CD1c-positive myeloid dendritic cell (primary cell): ENCODE data around the gene COX8C.
A peak's percentile ranks its signal among the peaks of the same experiment; 100 is the strongest.

Source experiments
- DNase-seq: peaks from one replicate; pipeline ENCODE4 v3.0.0-alpha.2; 2016; ENCODE audit errors: extremely low spot score

The COX8C gene, protein sequence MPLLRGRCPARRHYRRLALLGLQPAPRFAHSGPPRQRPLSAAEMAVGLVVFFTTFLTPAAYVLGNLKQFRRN

DNA sequence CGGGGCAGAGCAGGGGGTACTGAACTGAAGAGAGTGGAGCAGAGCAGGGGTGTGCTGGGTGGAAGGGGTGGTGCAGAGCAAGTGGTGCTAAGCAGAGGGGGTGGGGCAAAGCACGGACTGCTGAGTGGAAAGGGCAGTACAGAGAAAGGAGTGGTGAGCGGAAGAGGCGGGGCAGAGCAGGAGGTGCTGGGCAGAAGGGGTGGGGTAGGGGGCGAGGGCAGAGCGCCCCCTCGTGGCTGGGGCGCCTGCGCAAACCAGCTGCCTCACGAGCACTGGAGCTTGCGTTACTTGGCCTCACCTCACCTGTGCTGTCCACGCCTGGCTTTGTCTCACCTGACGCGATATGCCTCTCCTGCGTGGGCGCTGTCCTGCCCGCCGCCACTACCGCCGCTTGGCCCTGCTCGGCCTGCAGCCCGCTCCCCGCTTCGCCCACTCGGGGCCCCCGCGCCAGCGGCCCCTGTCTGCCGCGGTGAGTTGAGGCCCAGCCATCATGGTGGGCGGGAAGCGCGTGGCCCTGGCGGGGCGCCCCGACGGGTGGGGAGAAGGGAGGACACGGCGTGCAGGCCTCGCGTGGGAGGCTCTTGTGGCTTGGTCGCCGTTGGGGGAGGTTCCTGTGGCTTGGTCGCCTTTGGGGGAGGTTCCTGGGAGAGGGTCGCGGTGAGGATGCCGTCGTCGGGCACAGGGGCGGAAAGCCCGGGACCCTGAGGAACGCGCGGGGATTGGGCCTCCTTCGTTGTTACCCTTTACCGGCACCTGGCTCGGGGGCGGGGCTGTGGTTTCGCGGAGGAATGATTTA is at the start of gene COX8C:
COX8C (plus strand) TSS at position 257 of the 796 bp plus-strand sequence; CDS start at position 344, 87 bp downstream.
- no peak for DNase-seq

DNA sequence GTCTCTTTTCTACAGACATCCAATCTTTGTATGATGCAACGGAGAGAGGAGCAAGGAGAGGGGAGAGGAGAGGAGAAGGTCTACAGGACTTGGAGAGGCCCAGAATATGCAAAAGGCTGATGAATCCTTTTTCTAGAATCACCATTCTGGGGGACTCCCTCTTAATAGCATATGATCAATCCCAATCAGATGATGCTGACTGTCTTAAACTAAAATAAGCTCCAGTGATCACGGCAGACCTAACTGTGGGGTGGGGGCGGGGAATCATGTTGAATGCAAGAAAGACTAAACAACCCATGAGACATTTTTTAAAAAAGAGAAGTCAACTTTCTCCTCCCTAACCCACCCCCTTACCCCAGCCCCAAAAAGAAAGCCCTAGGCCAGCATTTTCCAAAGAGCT is 47.6 kb upstream of the COX8C start:
- no peak for DNase-seq

DNA sequence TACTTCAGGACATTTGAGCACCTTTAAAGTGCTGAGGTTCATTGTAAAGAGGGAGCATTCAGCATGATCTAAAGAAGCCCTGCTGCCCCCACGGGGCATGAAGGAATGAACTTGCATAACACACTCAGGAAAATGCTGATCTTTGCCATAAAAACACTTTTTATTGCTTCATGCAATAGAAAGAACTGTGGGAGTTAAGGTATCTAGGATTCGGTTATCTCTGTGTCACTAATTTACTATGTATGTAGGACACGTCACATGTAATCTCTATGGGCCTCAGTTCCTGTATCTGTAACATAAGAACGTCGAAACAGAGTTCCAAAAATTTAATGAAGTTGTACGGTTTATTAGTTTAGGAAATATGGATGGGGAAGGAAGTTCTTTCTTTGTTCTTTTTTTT is 47.1 kb upstream of the COX8C start:
- no peak for DNase-seq

DNA sequence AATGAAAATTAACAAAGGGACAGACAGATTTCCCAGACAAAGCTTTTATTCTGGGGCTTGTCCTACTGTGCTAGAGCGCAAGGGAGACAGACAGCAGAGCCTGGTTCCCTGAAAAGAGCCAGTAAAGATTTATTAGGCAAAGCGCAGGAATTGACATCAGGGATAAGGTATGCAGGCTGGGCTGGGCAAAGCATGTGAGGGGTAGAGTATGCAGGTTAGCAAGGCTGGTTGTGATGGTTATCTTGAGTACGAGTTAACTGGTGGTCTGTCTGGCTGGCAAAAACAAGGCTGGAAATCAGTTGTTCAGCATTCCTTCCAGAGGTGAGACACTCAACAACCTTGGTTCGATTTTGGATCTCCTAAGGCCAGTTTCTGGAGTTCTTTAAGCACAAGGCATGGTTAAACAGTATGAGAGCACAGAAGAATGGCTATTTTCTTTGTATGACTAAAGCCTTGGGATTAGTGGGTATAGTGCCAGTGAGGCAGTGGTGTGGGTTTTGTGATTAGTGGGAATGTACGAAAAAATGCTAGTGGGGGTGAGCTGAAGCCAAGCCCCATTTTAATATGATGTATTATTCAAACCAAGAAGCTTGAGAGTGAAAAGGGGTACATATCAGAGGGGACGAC is 45.0 kb upstream of the COX8C start:
- no peak for DNase-seq

DNA sequence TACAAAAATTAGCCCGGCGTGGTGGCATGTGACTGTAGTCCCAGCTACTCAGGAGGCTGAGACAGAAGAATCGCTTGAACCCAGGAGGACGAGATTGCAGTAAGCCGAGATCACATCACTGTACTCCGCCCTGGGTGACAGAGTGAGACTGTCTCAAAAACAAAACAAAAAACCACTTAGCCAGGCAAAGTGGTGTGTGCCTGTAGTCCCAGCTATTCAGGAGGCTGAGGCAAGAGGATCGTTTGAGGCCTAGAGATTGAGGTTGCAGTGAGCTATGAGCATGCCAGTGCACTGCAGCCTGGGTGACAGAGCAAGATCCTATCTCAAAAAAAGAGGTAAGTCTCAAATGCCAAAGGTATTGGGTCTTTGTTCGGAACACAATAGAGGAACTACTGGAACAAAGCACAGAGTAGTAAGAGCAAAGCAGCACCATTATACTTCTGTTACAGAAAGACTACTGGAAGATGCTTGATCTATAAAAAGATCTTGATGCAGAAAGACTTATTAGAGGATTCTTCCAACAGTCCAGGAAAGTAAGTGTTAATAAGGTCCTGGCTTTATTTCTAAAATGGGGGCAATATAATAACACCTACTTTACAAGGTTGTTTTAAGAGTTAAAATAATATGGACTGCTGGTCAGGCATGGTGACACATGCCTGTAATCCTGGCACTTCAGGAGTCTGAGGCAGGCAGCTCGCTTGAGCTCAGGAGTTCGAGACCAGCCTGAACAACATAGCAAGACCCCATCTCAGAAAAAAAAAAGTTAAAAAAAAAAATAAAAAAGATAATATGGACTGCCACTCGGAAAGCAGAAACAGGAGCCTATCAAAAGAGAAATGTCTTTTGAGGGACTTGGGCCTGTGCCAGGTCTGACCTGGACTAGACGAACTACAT is 44.0 kb upstream of the COX8C start:
- no peak for DNase-seq

DNA sequence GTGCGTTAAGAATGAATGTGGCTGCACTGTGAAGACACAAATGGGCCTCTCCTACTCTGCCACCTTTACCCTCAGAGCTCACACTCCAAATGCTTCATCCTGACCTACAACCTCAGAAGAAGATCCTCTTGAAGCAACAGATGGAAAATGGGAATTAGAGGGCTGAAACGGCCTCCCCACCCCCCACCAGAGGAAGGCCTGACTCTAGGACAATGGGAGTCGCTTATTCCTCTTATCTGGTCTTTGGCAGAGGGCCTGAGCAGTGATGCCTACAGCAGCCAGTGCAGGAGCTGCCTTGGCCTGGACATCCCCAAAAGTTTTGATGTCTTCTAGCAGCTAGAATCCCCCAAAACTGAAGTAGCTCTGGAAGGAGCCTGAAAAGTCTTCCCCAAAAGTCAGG is 43.3 kb upstream of the COX8C start:
- no peak for DNase-seq

DNA sequence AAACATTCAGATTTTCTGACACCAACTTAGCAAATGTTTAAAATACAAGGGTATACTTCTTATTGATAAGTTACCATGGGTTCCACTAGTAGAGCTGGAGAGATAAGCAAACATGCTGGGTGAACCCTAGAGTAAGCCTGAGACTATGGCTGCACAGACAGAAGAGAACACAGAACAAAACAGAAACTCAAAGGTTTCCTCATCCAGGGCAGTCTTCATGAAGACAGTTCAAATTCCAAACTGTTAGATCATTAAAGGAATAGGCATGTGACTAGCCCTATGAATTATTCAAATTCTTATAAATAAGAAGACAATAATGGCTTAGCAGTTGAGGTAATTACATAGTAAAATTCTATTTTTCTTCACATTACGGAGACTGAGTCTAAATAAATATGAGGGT is 42.2 kb upstream of the COX8C start:
- DNase-seq, result no peak

DNA sequence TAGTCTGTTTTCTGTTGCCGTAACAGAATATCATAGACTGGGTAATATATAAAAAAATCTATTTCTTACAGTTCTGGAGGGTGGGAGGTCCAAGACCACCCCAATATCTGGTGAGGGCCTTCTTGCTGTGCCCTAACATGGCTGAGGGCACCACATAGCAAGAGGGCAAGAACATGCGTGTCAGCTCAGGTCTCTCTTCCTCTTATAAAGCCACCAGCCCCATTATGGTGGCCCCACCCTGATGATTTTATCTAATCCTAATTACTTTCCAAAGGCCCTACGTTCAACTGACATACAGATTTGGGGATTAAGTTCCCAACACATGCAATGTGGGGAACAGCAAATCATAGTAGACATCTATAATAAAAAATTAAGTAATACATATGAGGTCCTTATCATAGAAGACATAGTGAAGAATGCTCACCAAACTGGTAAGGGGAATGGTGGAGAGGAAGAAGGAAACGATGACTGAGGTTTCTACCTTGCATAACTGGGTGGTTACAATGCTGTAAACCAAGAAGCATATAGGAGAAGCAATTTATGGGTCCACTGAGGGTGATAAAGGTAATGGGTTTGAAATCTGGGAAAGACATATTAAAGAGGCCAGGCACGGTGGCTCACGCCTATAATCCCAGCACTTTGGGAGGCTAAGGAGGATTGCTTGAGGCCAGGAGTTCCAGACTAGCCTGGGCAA is 41.1 kb upstream of the COX8C start:
- DNase-seq, result no peak

DNA sequence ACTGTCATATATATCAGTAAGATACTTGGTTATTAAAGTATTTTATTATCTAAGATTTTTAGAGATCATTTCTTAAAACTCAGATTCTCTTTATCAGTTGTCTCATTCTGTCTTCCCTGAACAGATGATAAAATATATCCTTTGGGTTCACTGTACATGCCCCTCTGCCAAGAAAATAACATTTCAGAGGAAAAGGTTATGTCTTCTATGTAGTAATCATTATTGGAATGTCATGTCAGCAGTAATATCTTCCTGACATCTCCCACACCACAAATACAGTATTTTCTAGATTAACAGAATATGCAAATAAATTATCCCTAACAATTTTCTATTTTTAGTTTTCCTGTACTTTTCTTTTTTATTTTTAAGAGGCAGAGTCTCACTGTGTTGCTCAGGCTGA is 40.2 kb upstream of the COX8C start:
- DNase-seq, result no peak

DNA sequence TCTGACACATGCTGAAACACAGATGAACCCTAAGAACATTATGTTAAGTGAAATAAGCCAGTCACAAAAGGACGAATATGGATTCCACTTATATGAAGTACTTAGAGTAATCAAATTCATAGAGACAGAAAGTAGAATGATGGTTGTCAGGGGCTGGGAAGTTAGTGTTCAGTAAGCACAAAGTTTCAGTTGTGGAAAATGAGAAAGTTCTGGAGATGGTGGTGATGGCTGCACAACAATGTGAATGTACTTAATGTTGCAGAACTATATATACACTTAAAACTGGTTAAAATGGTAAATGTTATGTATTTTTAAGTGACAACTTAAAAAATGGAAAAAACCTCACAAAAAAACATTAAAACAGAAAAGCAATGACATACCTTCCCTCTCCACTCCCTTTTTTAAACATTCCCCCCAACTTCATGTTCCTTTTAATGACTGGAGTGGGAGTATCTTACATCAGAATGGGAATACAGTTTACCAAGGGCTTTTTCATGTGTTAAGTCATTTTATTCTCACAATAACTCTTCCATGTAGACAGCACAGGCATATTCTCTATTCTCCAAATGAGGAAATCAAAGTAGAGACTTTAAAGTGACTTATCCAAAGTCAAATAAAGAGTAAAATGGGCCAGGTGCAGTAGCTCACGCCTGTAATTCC is 38.2 kb upstream of the COX8C start:
- DNase-seq, result no peak

DNA sequence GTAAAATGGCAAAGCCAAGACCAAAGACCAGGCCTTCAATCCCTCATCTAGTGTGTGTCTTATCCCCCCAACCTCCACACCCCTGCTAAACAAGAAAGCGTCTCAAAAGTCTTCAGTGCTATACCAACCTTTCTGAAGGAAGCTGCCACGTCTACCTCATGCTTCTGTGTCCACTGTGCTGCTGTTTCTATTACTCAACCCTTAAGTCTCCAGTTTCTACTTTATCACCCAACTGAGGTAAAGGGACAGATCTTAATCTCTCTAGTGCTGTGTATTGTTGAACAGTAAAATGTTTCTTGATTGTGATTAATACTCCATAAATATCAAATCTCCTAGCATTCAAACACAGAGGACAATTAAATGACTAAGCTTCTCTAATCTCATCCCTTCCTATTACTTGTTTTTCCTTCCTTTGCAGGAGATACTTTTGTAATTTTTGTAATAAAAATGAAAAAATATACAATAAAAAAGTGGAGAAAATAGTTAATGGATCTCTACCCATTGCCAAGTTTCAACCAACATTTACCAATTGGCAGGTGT is 37.5 kb upstream of the COX8C start:
- no peak for DNase-seq

DNA sequence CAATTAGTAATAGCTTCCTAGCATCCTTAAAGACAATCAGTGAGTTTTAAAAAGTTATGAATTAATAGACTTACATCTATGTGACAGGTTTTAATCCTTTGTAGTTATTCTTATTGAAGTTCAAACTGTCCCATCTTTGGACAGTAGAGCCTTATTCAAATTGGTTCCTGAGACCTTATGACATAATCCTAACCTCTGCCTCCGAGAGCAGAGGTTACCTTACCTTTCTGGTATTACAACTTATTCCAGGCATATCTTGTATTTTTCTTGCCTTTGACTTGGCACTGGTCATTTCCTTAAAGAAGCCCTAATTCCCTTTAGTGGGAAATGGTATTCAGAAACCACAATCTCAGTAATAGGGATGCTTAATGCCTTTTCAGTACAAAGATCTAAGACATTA is 35.9 kb upstream of the COX8C start:
- DNase-seq, result no peak

DNA sequence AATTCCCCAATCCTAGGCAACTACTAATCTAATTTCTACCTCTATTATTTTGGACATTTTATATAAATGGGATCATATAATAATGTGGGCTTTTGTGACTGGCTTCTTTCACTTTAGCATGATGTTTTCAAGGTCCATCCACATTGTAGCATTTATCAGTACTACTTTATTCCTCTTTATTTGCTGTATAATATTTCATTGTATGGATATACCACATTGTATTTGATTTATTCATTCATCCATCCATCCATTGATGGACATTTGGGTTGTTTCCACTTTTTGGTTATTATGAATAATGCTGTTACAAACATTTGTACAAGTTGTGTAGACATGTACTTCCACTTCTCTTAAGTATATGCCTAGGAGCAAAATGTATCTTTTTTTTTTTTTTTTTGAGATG is 31.4 kb upstream of the COX8C start:
- no peak for DNase-seq

DNA sequence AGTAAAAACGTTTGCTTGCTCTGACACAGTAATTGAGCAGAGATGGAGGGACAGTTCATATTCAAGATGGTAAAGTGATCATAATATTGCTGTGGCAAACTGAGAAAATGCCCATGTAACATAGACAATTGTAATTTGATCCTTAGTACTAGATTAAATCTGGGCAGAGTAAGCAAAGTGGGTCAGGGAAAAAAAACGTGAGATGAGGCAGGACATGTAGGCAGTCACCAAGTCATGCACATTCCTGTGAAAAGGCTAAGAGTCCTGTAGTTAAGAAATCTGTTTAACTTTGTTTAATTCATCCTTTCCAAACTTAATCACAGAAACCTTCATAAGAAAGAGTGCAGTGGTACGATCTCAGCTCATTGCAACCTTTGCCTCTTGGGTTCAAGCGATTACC is 30.3 kb upstream of the COX8C start:
- DNase-seq, result no peak

DNA sequence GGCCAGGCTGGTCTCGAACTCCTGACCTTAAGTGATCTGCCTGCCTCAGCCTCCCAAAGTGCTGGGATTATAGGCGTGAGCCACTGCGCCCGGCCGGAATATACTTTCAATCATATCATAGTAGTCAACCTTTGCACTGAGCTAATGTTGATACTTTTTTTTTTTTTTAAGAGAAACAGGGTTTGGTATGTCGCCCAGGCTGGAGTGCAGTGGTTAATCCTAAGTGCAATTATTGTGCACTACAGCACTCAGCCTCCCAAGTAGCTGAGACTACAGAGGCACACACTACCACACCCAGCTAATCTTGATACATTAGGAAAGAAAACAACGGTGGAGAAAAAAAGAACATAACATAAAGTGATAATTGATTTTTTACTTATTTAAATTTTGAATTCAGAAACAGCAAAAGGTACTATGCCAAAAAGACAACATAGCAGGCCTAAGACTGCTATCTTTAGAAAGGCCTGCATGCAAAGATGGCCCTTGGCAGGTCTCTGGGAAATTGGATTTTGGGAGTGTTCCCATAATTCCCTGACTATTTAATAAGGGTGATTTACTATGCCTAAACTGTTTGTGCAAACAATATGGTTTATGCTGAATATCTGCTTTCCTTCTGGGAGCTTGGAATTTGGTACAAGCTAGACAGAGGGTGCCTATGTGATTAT is 29.6 kb upstream of the COX8C start:
- DNase-seq, result no peak

DNA sequence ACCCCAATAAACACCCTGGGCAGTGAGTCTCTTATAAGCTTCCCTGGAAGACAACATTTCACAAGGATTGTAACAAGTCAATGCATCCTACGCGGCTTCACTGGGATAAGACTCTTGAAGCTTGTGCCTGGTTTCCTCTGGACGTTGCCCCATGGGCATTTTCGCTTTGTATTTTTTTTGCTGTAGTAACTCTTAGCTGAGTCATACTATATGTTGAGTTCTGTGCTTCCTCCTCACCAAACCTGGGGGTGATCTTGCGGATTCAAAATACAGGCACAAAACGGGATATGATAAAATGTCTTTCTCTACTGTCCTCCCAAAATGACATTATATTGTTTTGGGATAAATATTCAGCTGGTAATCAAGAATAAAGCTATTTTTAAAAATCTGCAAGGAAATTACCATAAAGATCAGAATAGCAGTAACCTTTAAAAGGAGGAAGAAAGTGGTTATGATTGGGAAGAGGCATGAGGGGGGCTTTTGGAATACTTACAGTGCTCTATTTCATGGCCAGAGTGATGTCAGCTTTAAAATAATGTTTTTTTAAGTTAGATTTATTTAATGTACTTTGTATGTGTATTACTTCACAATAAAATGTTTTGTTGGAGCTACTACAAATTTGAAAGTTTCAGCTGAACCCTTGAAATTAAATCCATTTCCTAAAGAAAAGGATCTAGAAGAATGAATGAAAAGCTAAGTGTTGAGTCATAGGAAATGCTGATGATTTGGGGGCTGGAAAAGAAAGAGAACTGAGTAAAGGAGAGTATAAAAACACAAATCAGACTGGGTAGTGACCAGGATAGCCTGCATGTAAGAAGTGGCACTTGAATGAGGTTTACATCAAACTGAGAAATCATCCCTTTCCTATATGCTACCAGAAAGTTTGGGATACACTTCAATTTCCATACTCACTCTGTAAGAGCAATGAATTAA is 28.8 kb upstream of the COX8C start:
- peak; percentile 89 for DNase-seq

DNA sequence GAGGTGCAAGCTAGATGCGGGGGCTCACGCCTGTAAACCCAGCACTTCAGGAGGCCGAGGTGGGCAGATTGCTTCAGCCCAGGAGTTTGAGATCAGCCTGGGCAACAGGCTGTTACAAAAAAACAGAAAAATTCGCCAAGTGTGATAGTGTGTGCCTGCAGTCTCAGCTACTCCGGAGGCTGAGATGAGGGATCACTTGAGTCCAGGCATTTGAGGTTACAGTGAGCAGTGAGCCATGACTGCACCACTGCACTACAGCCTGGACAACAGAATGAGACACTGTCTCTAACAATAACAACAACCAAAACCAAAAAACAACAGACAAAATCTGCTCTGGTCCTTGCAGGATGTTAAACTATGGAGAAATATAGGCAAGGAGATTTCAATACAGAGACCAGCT is 28.1 kb upstream of the COX8C start:
- DNase-seq, result no peak

DNA sequence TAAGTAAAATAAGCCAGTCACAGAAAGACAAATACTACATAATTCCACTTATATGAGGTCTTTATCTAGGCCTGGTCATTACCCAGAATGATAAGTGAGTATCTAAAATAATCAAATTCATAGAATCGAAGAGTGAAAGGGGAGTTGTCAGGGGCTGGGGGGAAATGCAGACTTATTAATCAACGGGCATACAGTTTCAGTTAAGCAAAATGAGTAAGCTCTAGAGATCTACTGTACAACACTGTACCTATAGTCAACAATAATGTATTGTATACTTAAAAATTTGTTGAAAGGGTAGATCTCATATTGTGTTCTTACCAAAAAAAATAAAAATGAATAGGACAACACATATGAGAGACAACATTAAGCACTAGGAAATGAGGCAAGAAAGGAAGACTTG is 27.5 kb upstream of the COX8C start:
- no peak for DNase-seq

DNA sequence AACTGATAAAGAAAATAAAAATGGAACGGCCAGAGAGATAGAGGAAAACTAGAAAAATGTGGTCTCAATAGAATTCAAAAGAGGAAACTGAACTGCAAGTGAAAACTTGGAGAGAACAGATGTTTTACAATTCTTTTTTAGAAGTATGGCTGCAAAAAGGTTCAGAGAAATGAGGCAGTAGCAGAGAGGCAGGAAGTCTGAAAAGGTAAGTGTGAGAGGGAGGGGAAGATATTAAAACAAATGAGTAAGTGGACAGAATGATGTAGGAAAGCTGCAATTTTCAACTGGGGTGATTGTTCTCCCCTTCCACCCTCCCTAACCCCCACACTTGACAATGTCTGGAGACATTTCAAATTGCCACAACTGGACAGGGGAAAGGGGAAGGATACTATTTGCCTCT is 27.0 kb upstream of the COX8C start:
- no peak for DNase-seq
